Erythroblast (primary cell): ENCODE measurements around the gene IGSF3.
"Not testable (repeated sequence)": the region's sequence is repeated elsewhere in the genome, so short reads cannot be mapped to it uniquely, and the experiment has no call there.

Source experiments
- DNase-seq, 2 experiments: peaks; one replicate each; lab custom pipeline; 2025; lab: John Stamatoyannopoulos, UW
- GATA1 ChIP-seq: IDR thresholded peaks from 2 replicates; pipeline ENCODE4 v1.6.1; 2011; ENCODE audit warnings: low read depth, mild to moderate bottlenecking, control low read depth, low read length, moderate library complexity
- POLR2A ChIP-seq: IDR thresholded peaks from 2 replicates; pipeline ENCODE4 v1.6.1; 2011; ENCODE audit warnings: mild to moderate bottlenecking, low read length

Gene IGSF3

GRCh38 chr1:116605315-116605714 is 62.2 kb downstream of the IGSF3 start:
- no peak for DNase-seq
- no peak for TF ChIP-seq GATA1
- no peak for TF ChIP-seq POLR2A

DNA sequence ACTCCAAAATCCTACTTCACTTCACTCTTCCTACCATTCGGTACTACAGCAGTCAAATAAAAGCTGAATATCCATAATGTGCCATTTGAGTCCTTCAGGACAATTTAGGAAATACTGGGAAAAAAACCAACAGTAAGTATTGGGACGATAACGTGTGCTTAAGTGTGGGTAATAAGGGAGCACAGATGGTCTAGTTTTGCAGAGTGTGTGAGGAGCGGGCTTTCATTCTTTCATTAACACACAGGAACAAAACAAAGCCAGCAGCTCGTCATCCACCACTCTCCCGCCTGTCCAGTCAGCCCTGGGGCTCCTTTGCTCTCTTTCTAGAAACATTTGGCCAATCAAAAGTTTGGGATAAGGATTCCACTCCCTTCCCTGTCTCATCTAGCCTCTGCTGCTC is 63.1 kb downstream of the IGSF3 start:
- DNase-seq, result not testable (repeated sequence)

DNA sequence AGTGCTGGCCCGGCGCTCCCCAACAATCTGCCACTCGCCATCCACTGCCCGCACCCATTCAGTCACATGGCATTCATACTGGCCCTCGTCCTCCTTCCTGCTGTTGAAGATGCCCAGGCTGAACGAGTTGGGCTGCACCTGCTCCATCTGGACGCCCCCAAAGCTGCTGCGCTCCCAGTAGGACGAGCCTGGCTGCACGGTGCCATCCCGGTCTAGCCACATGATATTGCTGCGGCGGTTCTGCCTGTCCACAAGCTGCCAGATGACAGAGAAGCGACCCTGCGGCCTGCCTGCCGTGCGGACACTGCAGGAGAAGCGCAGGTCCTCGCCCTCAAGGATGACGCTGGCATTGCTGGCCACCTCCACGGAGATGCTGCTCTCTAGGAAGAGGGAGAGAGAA is 63.9 kb downstream of the IGSF3 start:
- not testable (repeated sequence) for DNase-seq

DNA sequence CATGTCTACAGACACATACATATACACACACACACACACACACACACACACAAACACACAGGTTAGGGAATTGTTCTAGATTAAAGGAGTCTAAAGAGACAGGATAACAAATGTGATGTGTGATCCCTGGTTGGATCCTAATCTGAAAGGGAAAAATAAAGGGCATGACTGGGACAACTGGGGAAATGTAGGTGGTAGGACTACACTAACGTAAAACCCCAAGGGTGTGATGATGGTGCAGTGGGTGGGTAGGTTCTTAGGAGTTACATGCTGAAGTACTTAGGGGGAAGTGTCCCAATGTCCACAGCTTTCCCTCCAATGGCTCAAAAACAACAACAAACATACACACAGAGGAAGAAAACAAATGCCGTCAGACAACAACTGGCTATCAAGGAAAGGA is 68.2 kb downstream of the IGSF3 start:
- not testable (repeated sequence) for DNase-seq

GRCh38 chr1:116598420-116599036 is 69.0 kb downstream of the IGSF3 start:
- DNase-seq, result not testable (repeated sequence)

DNA sequence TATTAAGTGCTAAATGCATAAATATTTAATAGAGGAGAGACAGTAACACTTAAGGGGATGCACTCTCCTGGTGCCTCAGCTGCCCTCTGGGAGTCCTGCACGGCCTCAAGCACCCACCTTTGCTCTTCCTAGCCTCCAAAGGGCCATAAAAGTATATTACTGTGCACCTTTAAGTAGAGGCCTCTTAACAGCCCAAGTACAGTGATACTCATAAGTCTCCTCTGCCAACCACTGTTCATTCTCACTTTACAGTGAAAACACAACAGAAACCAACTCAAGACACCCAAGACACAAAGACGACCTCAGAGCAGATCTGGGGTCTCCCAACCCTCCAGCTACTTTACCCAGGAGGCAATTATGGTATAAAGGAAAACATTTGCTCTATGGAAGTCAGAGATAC is 70.1 kb downstream of the IGSF3 start:
- not testable (repeated sequence) for DNase-seq

DNA sequence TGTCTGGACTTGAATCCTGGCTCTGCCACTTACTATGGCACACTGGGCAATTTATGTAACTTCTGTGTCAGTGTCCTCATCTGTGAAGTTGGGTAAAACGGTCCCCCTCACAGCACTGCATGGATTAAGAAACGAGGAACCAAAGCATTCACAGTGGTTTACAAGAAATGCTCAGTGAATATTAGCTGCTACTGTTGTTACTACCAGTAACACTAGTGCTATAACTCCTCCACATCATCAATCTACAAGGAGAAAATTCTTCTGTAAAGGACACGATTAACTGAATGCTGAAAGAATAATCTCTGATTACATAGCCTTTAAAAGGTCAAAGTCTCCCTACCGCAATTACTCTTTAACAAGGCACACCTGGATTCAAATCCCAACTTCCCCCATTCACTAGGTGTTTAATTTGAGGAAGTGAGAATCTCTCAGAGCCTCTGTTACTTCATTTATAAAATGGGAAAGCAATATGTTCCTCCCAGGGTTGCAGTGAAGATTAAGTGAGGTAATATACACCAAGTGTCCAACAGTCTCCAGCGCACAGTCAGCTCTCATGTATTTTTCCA is 70.7 kb downstream of the IGSF3 start:
- not testable (repeated sequence) for DNase-seq

DNA sequence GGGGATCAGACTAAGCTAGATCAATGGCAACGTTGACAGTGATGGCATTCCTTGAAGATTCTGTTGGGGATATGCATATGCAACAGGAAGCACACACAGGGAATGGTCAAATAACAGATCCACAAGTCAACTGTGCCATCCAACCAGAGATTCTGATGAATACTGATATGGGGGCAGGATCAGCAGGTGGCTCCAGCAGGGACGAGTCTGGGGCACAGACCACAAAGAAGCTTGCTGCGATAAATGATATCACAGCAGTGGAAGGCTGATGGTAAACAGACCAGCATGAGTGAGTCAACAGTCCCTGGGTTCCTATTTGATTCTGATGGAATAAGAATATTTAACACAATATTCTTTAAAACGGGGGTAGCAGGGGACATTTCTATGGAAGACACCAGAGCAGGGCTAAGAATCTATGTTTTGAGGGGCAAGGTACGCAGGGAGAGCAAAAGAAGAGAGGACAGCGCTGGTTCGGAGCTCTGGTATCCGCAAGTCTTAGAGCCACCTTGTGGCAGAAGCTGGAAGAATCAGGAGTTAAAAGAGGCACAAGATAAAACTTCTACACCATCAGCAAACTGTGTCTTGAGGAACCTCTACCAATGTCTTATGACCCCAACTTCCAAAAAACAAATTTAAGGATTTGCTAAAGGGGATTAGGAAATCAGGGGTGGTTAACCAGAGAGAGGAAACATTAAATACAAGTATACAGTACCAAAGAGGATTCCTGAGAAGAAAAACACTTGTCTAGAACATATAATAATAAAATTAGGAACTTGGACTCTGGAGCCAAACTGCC is 71.4 kb downstream of the IGSF3 start:
- peak; percentile 56 to 65 for DNase-seq

- peak in 1 of 2 experiments; percentile 18 for DNase-seq
Observed at GRCh38 chr1:116595065-116595840, 72.3 kb downstream of the IGSF3 start.

DNA sequence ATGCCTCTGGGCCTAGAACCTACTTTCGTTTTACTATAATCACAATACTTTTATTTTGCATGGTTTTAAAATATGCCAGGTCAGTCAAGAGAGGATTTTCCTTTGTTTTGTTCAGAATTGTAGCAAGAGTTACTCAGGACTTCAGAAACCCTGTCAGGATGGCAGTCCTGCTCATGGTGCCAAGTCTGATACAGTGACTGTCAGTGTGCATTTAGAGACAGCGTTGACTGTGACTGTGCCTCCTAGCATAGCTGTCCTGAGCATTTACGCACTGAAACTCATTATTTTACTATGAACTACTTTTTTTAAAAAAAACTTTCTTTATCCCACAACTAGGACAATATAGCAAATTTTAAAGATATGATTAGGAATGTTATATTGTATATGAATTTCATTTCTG is 73.6 kb downstream of the IGSF3 start:
- not testable (repeated sequence) for DNase-seq

DNA sequence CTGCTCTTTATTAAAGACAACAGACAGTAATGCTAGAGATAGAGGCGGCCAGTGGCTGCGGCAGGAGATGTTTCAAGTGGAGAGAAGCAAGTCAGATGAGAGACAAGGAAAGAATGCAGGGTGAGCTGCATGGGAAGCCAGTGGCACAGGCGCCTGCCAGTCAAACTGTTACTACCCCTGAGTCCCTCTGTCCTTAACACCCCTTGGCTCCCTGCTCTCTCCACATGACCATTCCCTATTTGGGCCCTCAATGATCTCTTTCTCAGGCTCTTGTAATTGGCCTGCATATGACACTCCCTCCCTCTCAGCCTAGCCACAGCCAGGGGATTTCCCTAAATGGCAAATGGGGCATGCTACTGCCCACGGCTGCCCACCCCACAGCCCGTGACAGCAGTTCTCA is 74.1 kb downstream of the IGSF3 start:
- DNase-seq, result not testable (repeated sequence)

DNA sequence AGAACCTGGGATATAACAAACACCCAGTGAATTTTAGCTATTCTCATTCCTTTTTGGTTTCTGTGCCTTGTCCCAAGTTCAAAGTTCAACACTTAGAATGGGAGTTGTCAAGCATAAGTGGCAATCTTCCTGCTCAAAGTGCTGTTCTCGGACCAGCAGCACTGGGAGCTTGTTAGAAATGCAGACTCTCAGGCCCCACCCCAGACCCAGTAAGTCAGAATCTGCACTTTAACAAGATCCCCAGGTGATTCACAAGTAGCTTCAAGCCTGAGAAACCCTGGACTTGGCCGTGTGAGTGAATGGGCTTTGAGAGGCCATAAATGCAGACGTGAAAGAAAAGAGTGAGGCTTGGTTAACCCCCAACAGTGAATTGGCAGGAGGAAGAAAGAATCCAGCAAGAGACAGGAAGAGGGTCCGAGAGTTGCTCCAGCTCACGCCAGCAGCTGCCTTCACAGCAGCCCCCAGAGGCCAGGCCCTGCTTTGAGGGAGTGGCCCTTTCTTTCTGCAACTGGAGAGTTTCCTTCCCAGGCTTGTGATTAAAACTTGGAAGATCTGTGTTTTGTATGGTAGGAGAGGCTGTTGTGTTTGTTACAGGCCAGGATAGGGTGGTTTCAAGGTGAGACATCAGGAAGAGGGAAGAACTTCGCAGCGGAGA is 75.5 kb downstream of the IGSF3 start:
- not testable (repeated sequence) for DNase-seq

- not testable (repeated sequence) for DNase-seq
Observed at GRCh38 chr1:116591006-116591950, 76.3 kb downstream of the IGSF3 start.

DNA sequence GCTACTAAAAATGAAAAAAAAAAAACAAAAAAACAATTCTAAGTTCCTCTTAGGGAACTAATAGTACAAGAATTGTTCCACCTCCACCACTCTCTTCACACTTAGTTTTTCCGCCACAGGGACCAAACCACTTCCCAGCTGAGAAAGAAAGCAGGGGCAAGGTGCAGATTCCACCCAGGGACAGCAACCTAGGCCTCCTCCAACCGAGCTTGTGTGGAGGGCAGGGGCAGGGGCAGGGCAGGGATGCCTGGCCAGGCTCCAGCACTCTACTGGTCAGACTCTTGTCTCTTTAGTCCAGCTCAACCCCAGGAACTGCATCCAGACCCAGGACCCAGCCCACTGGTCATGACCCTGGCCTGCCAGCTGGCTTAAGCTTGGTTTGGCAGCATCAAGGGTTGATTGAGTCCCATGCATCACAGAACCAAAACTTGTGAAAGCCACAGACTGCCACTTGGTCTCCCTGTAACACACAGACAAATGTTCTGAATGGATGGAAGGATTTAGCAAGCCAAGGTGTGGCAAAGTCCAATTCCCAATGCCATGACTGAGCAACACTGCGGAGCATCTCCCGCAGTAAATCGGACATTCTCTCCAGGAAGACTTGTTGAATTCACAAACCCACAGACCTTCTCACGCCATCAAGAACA is 77.1 kb downstream of the IGSF3 start:
- DNase-seq, result not testable (repeated sequence)

- DNase-seq, result peak in 1 of 2 experiments; percentile 29
Observed at GRCh38 chr1:116589101-116589735, 78.3 kb downstream of the IGSF3 start.
